Adrenal gland (tissue), 12 donors: ENCODE data around the gene RNF144B. TPM values are rescaled to one million over a fixed set of nuclear protein-coding genes. Genes with fewer than 3 reads are reported as not detected.

ENCODE experiments used
- DNase-seq, 7 donors: peaks; one replicate each; pipeline ENCODE4 v3.0.0-alpha.2; 2019 to 2020
- H3K27ac ChIP-seq, 5 donors: fragments of 200-600 bp; sonication (generic) in 4 of 5; 1 replicate in 3 of 5; 2 replicates in 2 of 5; pipeline versions ENCODE4 v1.5.1 to v1.8.0; 2016 to 2020; ENCODE audit warnings: mild to moderate bottlenecking in 1 of 5
- H3K27me3 ChIP-seq: fragments of 200-600 bp; 2 replicates; pipeline ENCODE4 v1.8.0; 2021
- H3K36me3 ChIP-seq, 2 donors: fragments of 200-600 bp; replicated peaks in 1 of 2; 1 replicate in 1 of 2; 2 replicates in 1 of 2; pipeline versions ENCODE4 v1.5.1 to v1.8.0; 2018 to 2022
- H3K4me1 ChIP-seq, 2 donors: fragments of 200-600 bp; replicated peaks in 1 of 2; 1 replicate in 1 of 2; 2 replicates in 1 of 2; pipeline versions ENCODE4 v1.5.1 to v1.8.0; 2018 to 2021
- H3K4me3 ChIP-seq, 4 donors: fragments of 200-600 bp; sonication (generic) in 3 of 4; one replicate each; pipeline ENCODE4 v1.5.1; 2016 to 2018
- H3K9me3 ChIP-seq, 3 donors: fragments of 200-600 bp; sonication (generic) in 1 of 3; replicated peaks in 1 of 3; 1 replicate in 2 of 3; 2 replicates in 1 of 3; pipeline versions ENCODE4 v1.5.1 to v1.8.0; 2016 to 2021
- CTCF ChIP-seq, 6 experiments: fragments of 450-650 bp in 4 of 6; fragments of 200-600 bp in 2 of 6; sonication (generic) in 1 of 6; IDR thresholded peaks; 1 replicate in 5 of 6; 2 replicates in 1 of 6; pipeline versions ENCODE4 v1.5.1 to v1.8.0; 2016 to 2021; ENCODE audit warnings: antibody characterized with exemption in 6 of 6, mild to moderate bottlenecking in 2 of 6, moderate library complexity in 1 of 6
- POLR2A ChIP-seq, 2 donors: fragments of 450-650 bp; IDR thresholded peaks; one replicate each; pipeline ENCODE4 v1.6.1; 2017; ENCODE audit warnings: antibody characterized with exemption in 2 of 2, mild to moderate bottlenecking in 2 of 2, moderate library complexity in 1 of 2
- WGBS, 4 donors: extraction: QIAGEN DNeasy Blood & Tissue Kit in 2 of 4; methylation state at CpG; one replicate each; pipeline versions ENCODE4 v1.1.5 to v1.1.7; 2013 to 2017; 5-methylcytosine and 5-hydroxymethylcytosine counted together
- intact Hi-C, 2 donors: fragments of 100-400 bp; cut with DNase I; formaldehyde crosslinking; loops; one replicate each; pipeline versions ENCODE4 v1.14.1 to v1.15.0; 2022 to 2023
- polyA plus RNA-seq, 3 donors: library from polyadenylated mRNA; stranded (reverse); fragments of 200-250 nt in 2 of 3; fragments of 350-450 nt in 1 of 3; fragmentation: Illumina TruSeq in 1 of 3; extraction: RNeasy Lipid Tissue Mini Kit (QIAGEN cat#74804) in 1 of 3; gene quantifications; one replicate each; pipeline ENCODE4 v1.2.3, GENCODE V29; 2013 to 2014
- total RNA-seq, 9 donors: library from RNA; depleted of rRNA in 4 of 9; stranded (reverse); fragments of >200 nt in 4 of 9; fragments of 120-200 nt in 1 of 9; fragmentation: NEBNext Ultra II Directional in 1 of 9; extraction: Animal tissue kit (Norgen Biotek cat#: 25700) in 1 of 9; gene quantifications; one replicate each; pipeline versions ENCODE4 v1.1.0 to v1.2.4, GENCODE V29; 2013 to 2023
- donor health status: healthy with polysubstance abuse.
- donor health status: Bipolar disorder and iron deficiency.
- donor health status: DM: yes; HTN: yes; CAD: no.
- donor health status: DM: no; HTN: no; CAD: no.
- donor health status: DM: no; HTN: no; CAD: no.
- donor health status: DM: yes; HTN: yes; CAD: no.

RNF144B gene
- total and polyA plus RNA-seq, 12 donors, result 1.9 to 11.0 (median 7.4) TPM

GRCh38 chr6:18432180-18432579 lies 45.0 kb downstream of the RNF144B start:
- intact Hi-C loops, result no loop called here
- Histone ChIP-seq H3K4me3 (no peak overlapping the region), H3K27me3 (peaks cover 5% of the 10 kb centered on the region), H3K36me3 (no peaks in the 10 kb centered on the region), H3K9me3 (no peaks in the 10 kb centered on the region), H3K4me1 (no peaks in the 10 kb centered on the region), H3K27ac (no peak overlapping the region)
- no peak for TF ChIP-seq POLR2A (IDR thresholded peaks at IDR 0.05)
- no peak for TF ChIP-seq CTCF (IDR thresholded peaks at IDR 0.05)
- DNase-seq, result no peak
- WGBS, 4 donors, result 64 to 72% (median 68%) methylated on average over 3 of the region's 3 CpGs

GRCh38 chr6:18432619-18433018 lies 45.5 kb downstream of the RNF144B start:
- no peaks in the 10 kb centered on the region for H3K9me3 ChIP-seq
- 66 to 86% (median 74%) methylated on average over 3 of the region's 3 CpGs for WGBS, 4 donors
- no peaks in the 10 kb centered on the region for H3K36me3 ChIP-seq
- intact Hi-C loops, result no loop called here
- no peak for DNase-seq
- TF ChIP-seq POLR2A (IDR thresholded peaks at IDR 0.05) (no peak), CTCF (IDR thresholded peaks at IDR 0.05) (no peak)
- no peak overlapping the region for H3K4me3 ChIP-seq
- H3K4me1 ChIP-seq, result no peaks in the 10 kb centered on the region
- H3K27ac ChIP-seq, result no peak overlapping the region
- peaks cover 5% of the 10 kb centered on the region for H3K27me3 ChIP-seq

GRCh38 chr6:18433059-18433458 lies 45.9 kb downstream of the RNF144B start:
- no peak for DNase-seq
- Histone ChIP-seq H3K27ac (no peak overlapping the region), H3K36me3 (no peaks in the 10 kb centered on the region), H3K9me3 (no peaks in the 10 kb centered on the region), H3K27me3 (peaks cover 5% of the 10 kb centered on the region), H3K4me1 (no peaks in the 10 kb centered on the region), H3K4me3 (no peak overlapping the region)
- TF ChIP-seq POLR2A (IDR thresholded peaks at IDR 0.05), result no peak
- TF ChIP-seq CTCF (IDR thresholded peaks at IDR 0.05), result no peak
- intact Hi-C loops, result no loop called here
- WGBS, 4 donors, result 64 to 84% (median 77%) methylated on average over 2 of the region's 2 CpGs

- DNase-seq, result no peak
- H3K4me1 ChIP-seq, result no peaks in the 10 kb centered on the region
- 72 to 83% (median 74%) methylated on average over 3 of the region's 3 CpGs for WGBS, 4 donors
- H3K36me3 ChIP-seq, result no peaks in the 10 kb centered on the region
- TF ChIP-seq POLR2A (IDR thresholded peaks at IDR 0.05) (no peak), CTCF (IDR thresholded peaks at IDR 0.05) (no peak)
- H3K4me3 ChIP-seq, result no peak overlapping the region
- intact Hi-C loops, result no loop called here
- peaks cover 5% of the 10 kb centered on the region for H3K27me3 ChIP-seq
- H3K9me3 ChIP-seq, result no peaks in the 10 kb centered on the region
- H3K27ac ChIP-seq, result no peak overlapping the region
These were observed 49.2 kb downstream of the RNF144B start for GRCh38 chr6:18436341-18436740.
